ENCODE results near the gene CAPS.

The CAPS gene

GRCh38 chr19:5891938-5892771 is 21.9 kb upstream of the CAPS start:
- no peak for DNase-seq (ENCODE audit: low read depth in 2 of 2)

- no peak for DNase-seq (ENCODE audit: low read depth in 2 of 2)
These were observed 21.2 kb upstream of the CAPS start for GRCh38 chr19:5892772-5893275.

GRCh38 chr19:5893296-5893903 is 20.7 kb upstream of the CAPS start:
- no peak for DNase-seq (ENCODE audit: low read depth in 2 of 2)

- no peak for DNase-seq (ENCODE audit: low read depth in 2 of 2)
These were observed 19.9 kb upstream of the CAPS start for GRCh38 chr19:5893907-5894703.

- DNase-seq (ENCODE audit: low read depth in 2 of 2), result no peak
These were observed 19.2 kb upstream of the CAPS start for GRCh38 chr19:5894704-5895349.

GRCh38 chr19:5895409-5895808 is 18.6 kb upstream of the CAPS start:
- DNase-seq (ENCODE audit: low read depth in 2 of 2), result no peak

GRCh38 chr19:5895890-5896289 is 18.2 kb upstream of the CAPS start:
- DNase-seq (ENCODE audit: low read depth in 2 of 2), result no peak

- no peak for DNase-seq (ENCODE audit: low read depth in 2 of 2)
These were observed 17.5 kb upstream of the CAPS start for GRCh38 chr19:5896365-5897076.

GRCh38 chr19:5897189-5897969 is 16.7 kb upstream of the CAPS start:
- DNase-seq (ENCODE audit: low read depth in 2 of 2), result no peak

- no peak for DNase-seq (ENCODE audit: low read depth in 2 of 2)
These were observed 14.1 kb upstream of the CAPS start for GRCh38 chr19:5899728-5900526.

- no peak for DNase-seq (ENCODE audit: low read depth in 2 of 2)
These were observed 13.1 kb upstream of the CAPS start for GRCh38 chr19:5900976-5901375.

GRCh38 chr19:5903056-5903623 is 10.9 kb upstream of the CAPS start:
- no peak for DNase-seq (ENCODE audit: low read depth in 2 of 2)

- DNase-seq (ENCODE audit: low read depth in 2 of 2), result peak; percentile 90 to 94
These were observed 10.3 kb upstream of the CAPS start, which contains the start of gene NDUFA11 for GRCh38 chr19:5903624-5904351. Gene NDUFA11 (minus strand): TSS chr19:5903790. CDS start chr19:5903708, 82 bp downstream.

GRCh38 chr19:5904352-5905113 is 9.5 kb upstream of the CAPS start, which contains the start of gene VMAC:
Gene VMAC (plus strand): TSS chr19:5904872. CDS start chr19:5904891, 19 bp downstream.
- DNase-seq (ENCODE audit: low read depth in 2 of 2), result peak; percentile 99 to 100

GRCh38 chr19:5905114-5905778 is 8.8 kb upstream of the CAPS start:
- DNase-seq (ENCODE audit: low read depth in 2 of 2), result no peak

- DNase-seq (ENCODE audit: low read depth in 2 of 2), result no peak
These were observed 6.8 kb upstream of the CAPS start for GRCh38 chr19:5907241-5907640.

Data from activated CD8-positive, alpha-beta memory T cell treated with anti-CD3 and anti-CD28 coated beads for 4 hours (primary cell).